Vagina (tissue), 2 donors: ENCODE measurements around the gene TMIGD1.

Source experiments
- POLR2A ChIP-seq, 2 donors: fragments of 450-650 bp; IDR thresholded peaks; one replicate each; pipeline ENCODE4 v1.6.1; 2017; ENCODE audit warnings: antibody characterized with exemption in 2 of 2, mild to moderate bottlenecking in 2 of 2, moderate library complexity in 2 of 2
- POLR2AphosphoS5 ChIP-seq, 2 donors: sonication (generic); formaldehyde crosslinking; IDR thresholded peaks; one replicate each; pipeline ENCODE4 v1.9.0; 2017; ENCODE audit warnings: antibody characterized with exemption in 2 of 2, mild to moderate bottlenecking in 2 of 2, low read depth in 1 of 2; ENCODE audit not compliant: insufficient read depth in 1 of 2
- TF ChIP-seq, protein P1 (sequence below), 3 experiments: fragments of 450-650 bp in 2 of 3; fragments of 200-600 bp in 1 of 3; sonication (generic) in 1 of 3; IDR thresholded peaks; one replicate each; pipeline ENCODE4 v1.5.1; 2017 to 2019; ENCODE audit warnings: antibody characterized with exemption in 3 of 3, mild to moderate bottlenecking in 2 of 3, moderate library complexity in 2 of 3

DNA sequence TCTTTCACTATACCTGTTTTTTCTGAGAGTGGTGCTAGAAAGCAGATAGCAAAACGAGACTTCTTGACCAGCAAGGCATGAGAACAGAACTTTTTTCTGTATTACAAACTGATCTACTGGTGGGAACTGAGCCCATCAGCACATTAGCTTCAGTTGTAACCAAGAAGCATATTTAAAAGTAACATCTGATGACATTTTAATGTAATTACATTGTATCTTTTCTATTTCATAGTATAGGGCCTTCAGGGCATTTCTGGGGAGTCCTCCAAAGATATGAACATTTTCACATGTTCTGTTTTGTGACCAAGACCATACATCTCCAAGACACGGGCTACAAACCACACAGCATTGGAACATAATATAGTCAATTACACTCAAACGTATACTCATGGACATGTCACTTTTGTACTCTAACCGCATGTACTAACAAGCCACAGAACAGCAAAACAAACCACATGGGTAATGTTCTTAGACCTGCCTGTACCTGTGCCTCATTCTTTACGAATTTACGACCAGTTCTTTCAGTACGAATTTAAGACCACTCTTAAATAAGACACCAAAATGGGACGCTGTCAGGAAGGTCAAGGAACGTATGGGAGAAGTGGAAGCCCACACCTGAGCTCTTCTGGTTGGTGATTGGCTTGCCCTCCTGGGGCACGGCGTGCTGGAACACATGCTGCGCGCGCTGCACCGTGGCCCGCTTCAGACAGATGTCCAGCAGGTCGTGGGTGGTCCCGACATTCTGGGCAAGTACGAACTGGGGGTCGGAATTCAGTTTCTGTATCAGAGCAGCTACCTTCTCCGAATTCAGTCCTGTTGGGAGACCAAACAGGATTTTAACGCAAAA is 42.9 kb downstream of the TMIGD1 start:
- TF ChIP-seq, protein P1, sequence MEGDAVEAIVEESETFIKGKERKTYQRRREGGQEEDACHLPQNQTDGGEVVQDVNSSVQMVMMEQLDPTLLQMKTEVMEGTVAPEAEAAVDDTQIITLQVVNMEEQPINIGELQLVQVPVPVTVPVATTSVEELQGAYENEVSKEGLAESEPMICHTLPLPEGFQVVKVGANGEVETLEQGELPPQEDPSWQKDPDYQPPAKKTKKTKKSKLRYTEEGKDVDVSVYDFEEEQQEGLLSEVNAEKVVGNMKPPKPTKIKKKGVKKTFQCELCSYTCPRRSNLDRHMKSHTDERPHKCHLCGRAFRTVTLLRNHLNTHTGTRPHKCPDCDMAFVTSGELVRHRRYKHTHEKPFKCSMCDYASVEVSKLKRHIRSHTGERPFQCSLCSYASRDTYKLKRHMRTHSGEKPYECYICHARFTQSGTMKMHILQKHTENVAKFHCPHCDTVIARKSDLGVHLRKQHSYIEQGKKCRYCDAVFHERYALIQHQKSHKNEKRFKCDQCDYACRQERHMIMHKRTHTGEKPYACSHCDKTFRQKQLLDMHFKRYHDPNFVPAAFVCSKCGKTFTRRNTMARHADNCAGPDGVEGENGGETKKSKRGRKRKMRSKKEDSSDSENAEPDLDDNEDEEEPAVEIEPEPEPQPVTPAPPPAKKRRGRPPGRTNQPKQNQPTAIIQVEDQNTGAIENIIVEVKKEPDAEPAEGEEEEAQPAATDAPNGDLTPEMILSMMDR (IDR thresholded peaks at IDR 0.05): no peak
- TF ChIP-seq POLR2A (IDR thresholded peaks at IDR 0.05): no peak
- no peak for TF ChIP-seq POLR2AphosphoS5 (IDR thresholded peaks at IDR 0.05; ENCODE audit: insufficient read depth in 1 of 2, low read depth in 1 of 2)
